Endothelial cell of umbilical vein (primary cell): Measurements from ENCODE around the gene ANKRD33. TPM values are rescaled to one million over a fixed set of nuclear protein-coding genes. Genes with fewer than 3 reads are reported as not detected.

ENCODE experiments used
- BruUV-seq: library from RNA; stranded (reverse); fragments of 400-500 nt; replicated peaks from 2 replicates; lab custom pipeline; 2021; lab: Mats Ljungman, UMichigan
- CTCF ChIA-PET: fragments of 300-600, 350-600 bp; sonication (Branson Sonifier 250); formaldehyde crosslinking; loops from one replicate; lab custom pipeline; 2021; ENCODE audit warnings: antibody characterized with exemption, inconsistent platforms; lab: Charles Lee
- POLR2A ChIA-PET: fragments of 300-600, 350-600 bp; sonication (Branson Sonifier 250); formaldehyde crosslinking; loops from one replicate; lab custom pipeline; 2021; ENCODE audit warnings: antibody characterized with exemption, inconsistent platforms; lab: Charles Lee
- DNase-seq: peaks from one replicate; pipeline ENCODE4 v3.0.0-alpha.2; 2011; ENCODE audit warnings: low read depth, low spot score
- FAIRE-seq: peaks from 2 replicates; lab custom pipeline; 2011; peaks lifted over from hg19 to GRCh38; lab: Jason Lieb, UNC
- H2AFZ ChIP-seq: 2 replicates; pipeline ENCODE4 v1.6.0; 2012; ENCODE audit warnings: low read depth, low read length, control low read depth, inconsistent platforms
- H3K27ac ChIP-seq: 2 replicates; pipeline ENCODE4 v1.5.1; 2011; ENCODE audit warnings: low read depth, mild to moderate bottlenecking, control low read depth, low read length, moderate library complexity; ENCODE audit not compliant: insufficient read depth
- H3K27me3 ChIP-seq, 2 experiments: 2 replicates each; pipeline versions ENCODE4 v1.6.0 to v1.6.1; 2011; ENCODE audit warnings: low read length in 2 of 2, mixed read lengths in 1 of 2; ENCODE audit not compliant: control insufficient read depth in 2 of 2, insufficient read depth in 2 of 2
- H3K36me3 ChIP-seq, 2 experiments: 2 replicates in 1 of 2; 3 replicates in 1 of 2; pipeline ENCODE4 v1.5.1; 2011; ENCODE audit warnings: low read length in 2 of 2, mild to moderate bottlenecking in 1 of 2, moderate library complexity in 1 of 2; ENCODE audit not compliant: control insufficient read depth in 2 of 2, insufficient read depth in 2 of 2; ENCODE audit errors: extremely low read depth in 1 of 2
- H3K4me1 ChIP-seq: 3 replicates; pipeline ENCODE4 v1.5.1; 2011; ENCODE audit warnings: mild to moderate bottlenecking, low read length; ENCODE audit not compliant: control insufficient read depth, insufficient read depth; ENCODE audit errors: extremely low read depth
- H3K4me2 ChIP-seq: 2 replicates; pipeline ENCODE4 v1.6.1; 2011; ENCODE audit warnings: low read length, control low read depth, mixed read lengths; ENCODE audit not compliant: insufficient read depth
- H3K4me3 ChIP-seq, 3 experiments: fragments of 200-600 bp in 1 of 3; sonication (generic), shearing (Covaris generic) in 1 of 3; replicated peaks in 1 of 3; 2 replicates each; pipeline ENCODE4 v1.5.1; 2011 to 2016; ENCODE audit warnings: control low read depth in 3 of 3, low read length in 3 of 3, mild to moderate bottlenecking in 2 of 3, inconsistent platforms in 1 of 3, low read depth in 1 of 3, moderate library complexity in 1 of 3; ENCODE audit not compliant: insufficient read depth in 1 of 3
- H3K79me2 ChIP-seq: 2 replicates; pipeline ENCODE4 v1.6.0; 2012; ENCODE audit warnings: low read length, inconsistent platforms; ENCODE audit not compliant: control insufficient read depth, insufficient read depth
- H3K9ac ChIP-seq: replicated peaks from 2 replicates; pipeline ENCODE3; 2011; ENCODE audit warnings: low read length, control low read depth; ENCODE audit not compliant: insufficient read depth; ENCODE audit errors: extremely low read depth
- H3K9me1 ChIP-seq: replicated peaks from 3 replicates; pipeline ENCODE4 v1.6.0; 2011; ENCODE audit warnings: mild to moderate bottlenecking, low read length; ENCODE audit not compliant: control insufficient read depth, insufficient read depth; ENCODE audit errors: extremely low read depth
- H3K9me3 ChIP-seq: replicated peaks from 2 replicates; pipeline ENCODE4 v1.5.1; 2012; ENCODE audit warnings: low read length, inconsistent platforms; ENCODE audit not compliant: control insufficient read depth, insufficient read depth
- H4K20me1 ChIP-seq: replicated peaks from 2 replicates; pipeline ENCODE3; 2011; ENCODE audit warnings: mild to moderate bottlenecking, low read length; ENCODE audit not compliant: control insufficient read depth, insufficient read depth; ENCODE audit errors: extremely low read depth
- CTCF ChIP-seq, 2 donors: IDR thresholded peaks; 1 replicate in 1 of 2; 2 replicates in 1 of 2; pipeline ENCODE4 v1.5.1; 2011; ENCODE audit warnings: low read length in 2 of 2, mild to moderate bottlenecking in 2 of 2, moderate library complexity in 2 of 2, control low read depth in 1 of 2, inconsistent platforms in 1 of 2, low read depth in 1 of 2; ENCODE audit not compliant: insufficient read depth in 1 of 2; ENCODE audit errors: extremely low read depth in 1 of 2
- EZH2 ChIP-seq: IDR thresholded peaks from 2 replicates; pipeline ENCODE4 v1.6.1; 2012; ENCODE audit warnings: borderline replicate concordance, low read depth, mild to moderate bottlenecking, moderate library complexity, low read length, inconsistent platforms; ENCODE audit not compliant: severe bottlenecking
- FOS ChIP-seq: IDR thresholded peaks from 2 replicates; pipeline ENCODE4 v1.6.1; 2011; ENCODE audit warnings: mild to moderate bottlenecking, low read length, moderate library complexity, borderline replicate concordance; ENCODE audit not compliant: insufficient read depth
- GATA2 ChIP-seq: IDR thresholded peaks from 2 replicates; pipeline ENCODE4 v1.7.0; 2011; ENCODE audit warnings: low read depth, mild to moderate bottlenecking, moderate library complexity, mixed read lengths, low read length; ENCODE audit not compliant: insufficient read length, insufficient read depth
- JUN ChIP-seq: IDR thresholded peaks from 2 replicates; pipeline ENCODE4 v1.6.1; 2011; ENCODE audit warnings: borderline replicate concordance, low read depth; ENCODE audit not compliant: insufficient read length, insufficient read depth
- MAX ChIP-seq: IDR thresholded peaks from 2 replicates; pipeline ENCODE4 v1.6.1; 2011; ENCODE audit not compliant: insufficient read depth, insufficient read length
- MYC ChIP-seq: IDR thresholded peaks from one replicate; pipeline ENCODE4 v1.6.1; 2011; ENCODE audit warnings: mild to moderate bottlenecking, low read depth, low read length
- POLR2A ChIP-seq: IDR thresholded peaks from 2 replicates; pipeline ENCODE4 v1.6.1; 2012; ENCODE audit warnings: low read depth, mild to moderate bottlenecking, control low read depth, low read length
- POLR2AphosphoS5 ChIP-seq: IDR thresholded peaks from 2 replicates; pipeline ENCODE4 v1.6.1; 2012; ENCODE audit warnings: low read depth, mild to moderate bottlenecking, control low read depth, low read length, moderate library complexity; ENCODE audit not compliant: insufficient read depth
- dilution Hi-C: fragments of 300-500 bp; cut with MboI; formaldehyde crosslinking; loops from one replicate; pipeline ENCODE4 v1.15.0; 2019; ENCODE audit warnings: low sequenced_read_pairs; ENCODE audit not compliant: extremely low pct_ligation_motif_present
- intact Hi-C: fragments of 100-400 bp; cut with micrococcal nuclease; formaldehyde crosslinking; loops from one replicate; pipeline ENCODE4 v1.10.0; 2022
- polyA plus RNA-seq, 4 experiments: library from polyadenylated mRNA; depleted of rRNA in 3 of 4; stranded (reverse) in 3 of 4; unstranded in 1 of 4; fragments of >200 nt; gene quantifications; 2 replicates each; pipeline versions ENCODE4 v1.2.1 to v1.2.3, GENCODE V29; 2011 to 2012; ENCODE audit warnings: missing spikeins in 1 of 4
- total RNA-seq: library from RNA; stranded (reverse); gene quantifications from 2 replicates; pipeline ENCODE4 v1.2.3, GENCODE V29; 2021

ANKRD33 gene
- total and polyA plus RNA-seq, 2 donors (not counting 3 experiments of a cell fraction or from before 2014, with no cell fraction given) = 0.80 to 1.2 TPM

GRCh38 chr12:51934080-51934479, 46.2 kb downstream of the ANKRD33 start:
- dilution Hi-C loops = no loop called here
- Histone ChIP-seq H3K36me3 (no peaks in the 10 kb centered on the region), H3K4me2 (no peak overlapping the region), H3K4me1 (no peaks in the 10 kb centered on the region), H3K27me3 (no peaks in the 10 kb centered on the region), H3K79me2 (no peaks in the 10 kb centered on the region), H3K9me1 (no peaks in the 10 kb centered on the region), H4K20me1 (no peaks in the 10 kb centered on the region), H3K27ac (no peak overlapping the region), H2AFZ (no peak overlapping the region), H3K4me3 (no peak overlapping the region), H3K9me3 (no peaks in the 10 kb centered on the region), H3K9ac (no peak overlapping the region)
- TF ChIP-seq CTCF (IDR thresholded peaks at IDR 0.05; ENCODE audit: extremely low read depth in 1 of 2, insufficient read depth in 1 of 2, low read depth in 1 of 2, low read length in 2 of 2) = no peak
- TF ChIP-seq POLR2AphosphoS5 = no peak
- no peak for TF ChIP-seq FOS
- intact Hi-C loops = no loop called here
- FAIRE-seq = no peak
- ChIA-PET CTCF (interaction anchor here (1.0 to 2.2 kb wide), 5 partner anchors 10 to 91 kb away, joined by 3 to 9 read pairs (median 4); no protein-coding TSS in a partner anchor), POLR2A (interaction anchor here (1.4 kb wide), 1 partner anchor 8 kb away, joined by 3 read pairs; no protein-coding TSS in a partner anchor)
- no peak for DNase-seq
- BruUV-seq = no TSS peak

- FAIRE-seq = no peak
- no peaks in the 10 kb centered on the region for H3K9me3 ChIP-seq
- no peak overlapping the region for H3K4me2 ChIP-seq
- ChIA-PET POLR2A (no interaction called here), CTCF (interaction anchor here (1.3 kb wide), 1 partner anchor 11 kb away, joined by 5 read pairs; no protein-coding TSS in a partner anchor)
- H3K4me3 ChIP-seq = no peak overlapping the region
- intact Hi-C loops = no loop called here
- DNase-seq = no peak
- dilution Hi-C loops = no loop called here
- H3K9ac ChIP-seq = no peak overlapping the region
- no peaks in the 10 kb centered on the region for H3K36me3 ChIP-seq
- no TSS peak for BruUV-seq
- H3K27ac ChIP-seq = no peak overlapping the region
- H4K20me1 ChIP-seq = no peaks in the 10 kb centered on the region
- H3K4me1 ChIP-seq = no peaks in the 10 kb centered on the region
- TF ChIP-seq POLR2A (no peak), GATA2 (no peak), EZH2 (no peak), CTCF (IDR thresholded peaks at IDR 0.05; ENCODE audit: extremely low read depth in 1 of 2, insufficient read depth in 1 of 2, low read depth in 1 of 2, low read length in 2 of 2) (no peak), JUN (no peak), FOS (no peak), POLR2AphosphoS5 (no peak), MAX (no peak), MYC (no peak)
- no peaks in the 10 kb centered on the region for H3K9me1 ChIP-seq
- no peaks in the 10 kb centered on the region for H3K27me3 ChIP-seq
- H2AFZ ChIP-seq = no peak overlapping the region
- H3K79me2 ChIP-seq = no peaks in the 10 kb centered on the region
These were observed 50.0 kb downstream of the ANKRD33 start for GRCh38 chr12:51937926-51938325.
